HCT116 (cell line): ENCODE data around the gene DENND1A. TPM values are rescaled to one million over a fixed set of nuclear protein-coding genes. Genes with fewer than 3 reads are reported as not detected.

Experiments used
- ATAC-seq: fragments of 200-7000 bp; cut with Tn5 transposase; 2 replicates; pipeline ENCODE4 v1.9.1; 2020; ENCODE audit warnings: mild to moderate bottlenecking, moderate library complexity
- BruUV-seq: library from RNA; stranded (reverse); fragments of 400-500 nt; replicated peaks from 2 replicates; lab custom pipeline; 2021; lab: Mats Ljungman, UMichigan
- CTCF ChIA-PET: fragments of 300-600 bp; sonication (Branson Sonifier 250); formaldehyde crosslinking; loops from one replicate; lab custom pipeline; 2021; ENCODE audit warnings: antibody characterized with exemption; lab: Charles Lee
- POLR2A ChIA-PET: fragments of 300-600, 350-600 bp; sonication (Branson Sonifier 250); formaldehyde crosslinking; loops from one replicate; lab custom pipeline; 2021; ENCODE audit warnings: antibody characterized with exemption; lab: Charles Lee
- RAD21 ChIA-PET, 2 experiments: fragments of 300-600 bp; sonication (Branson Sonifier 250); formaldehyde crosslinking; loops; one replicate each; lab custom pipeline; 2023; ENCODE audit warnings: low total read pairs in 2 of 2; ENCODE audit not compliant: uncharacterized antibody in 2 of 2, unreplicated experiment in 2 of 2, low non-redundant PET in 1 of 2; lab: Charles Lee
- DNase-seq: peaks from one replicate; pipeline ENCODE4 v3.0.0-alpha.2; 2010; ENCODE audit warnings: low read depth, low spot score
- H2AFZ ChIP-seq: fragments of 200-600 bp; shearing (Covaris generic), sonication (generic); 2 replicates; pipeline ENCODE4 v1.6.1; 2017; ENCODE audit warnings: low read depth, mixed run types, mixed read lengths, antibody characterized with exemption, low read length; ENCODE audit not compliant: poor library complexity, severe bottlenecking
- H3K27ac ChIP-seq: 2 replicates; pipeline ENCODE4 v1.5.1; 2012; ENCODE audit warnings: low read depth, low read length
- H3K27me3 ChIP-seq: fragments of 200-600 bp; sonication (generic); 2 replicates; pipeline ENCODE4 v1.6.1; 2016; ENCODE audit warnings: mixed run types, low read length, mixed read lengths; ENCODE audit not compliant: insufficient read depth
- H3K36me3 ChIP-seq, 2 experiments: fragments of 200-500 bp in 1 of 2; fragments of 200-600 bp in 1 of 2; sonication (Bioruptor generic) in 1 of 2; sonication (generic) in 1 of 2; 2 replicates each; pipeline versions ENCODE4 v1.5.1 to v1.6.1; 2014 to 2016; ENCODE audit warnings: low read length in 2 of 2, inconsistent platforms in 1 of 2, mixed read lengths in 1 of 2, mixed run types in 1 of 2; ENCODE audit not compliant: insufficient read depth in 2 of 2, control insufficient read depth in 1 of 2
- H3K4me1 ChIP-seq, 2 experiments: fragments of 200-600 bp in 1 of 2; sonication (generic) in 1 of 2; 2 replicates each; pipeline versions ENCODE4 v1.5.1 to v1.6.1; 2012 to 2017; ENCODE audit warnings: low read length in 2 of 2, inconsistent platforms in 1 of 2, mild to moderate bottlenecking in 1 of 2, mixed read lengths in 1 of 2, mixed run types in 1 of 2, moderate library complexity in 1 of 2; ENCODE audit not compliant: insufficient read depth in 2 of 2, control insufficient read depth in 1 of 2
- H3K4me2 ChIP-seq: fragments of 200-600 bp; sonication (generic); 2 replicates; pipeline ENCODE4 v1.6.1; 2017; ENCODE audit warnings: mixed run types, low read length, mixed read lengths
- H3K4me3 ChIP-seq, 2 experiments: fragments of 200-600 bp in 1 of 2; sonication (generic) in 1 of 2; replicated peaks in 1 of 2; 2 replicates each; pipeline ENCODE4 v1.5.1; 2011 to 2016; ENCODE audit warnings: low read length in 2 of 2, control low read depth in 1 of 2, low read depth in 1 of 2, mild to moderate bottlenecking in 1 of 2, mixed read lengths in 1 of 2, mixed run types in 1 of 2
- H3K79me2 ChIP-seq: fragments of 200-600 bp; sonication (generic); 2 replicates; pipeline ENCODE4 v1.6.1; 2017; ENCODE audit warnings: mild to moderate bottlenecking, mixed run types, low read length, moderate library complexity, mixed read lengths; ENCODE audit not compliant: insufficient read depth
- H3K9ac ChIP-seq: fragments of 200-600 bp; sonication (generic); 2 replicates; pipeline ENCODE4 v1.6.1; 2016; ENCODE audit warnings: low read length, mixed read lengths
- H3K9me2 ChIP-seq: fragments of 200-600 bp; sonication (generic), shearing (Covaris generic); 2 replicates; pipeline ENCODE4 v1.6.1; 2017; ENCODE audit warnings: mixed run types, mild to moderate bottlenecking, moderate library complexity; ENCODE audit not compliant: insufficient read depth
- H3K9me3 ChIP-seq, 2 experiments: fragments of 200-500 bp in 1 of 2; fragments of 200-600 bp in 1 of 2; sonication (Bioruptor generic) in 1 of 2; sonication (generic) in 1 of 2; 2 replicates each; pipeline ENCODE4 v1.6.1; 2014 to 2017; ENCODE audit warnings: low read length in 2 of 2, mixed read lengths in 2 of 2, inconsistent platforms in 1 of 2, low read depth in 1 of 2, mild to moderate bottlenecking in 1 of 2, mixed run types in 1 of 2, moderate library complexity in 1 of 2; ENCODE audit not compliant: control insufficient read depth in 1 of 2, insufficient read depth in 1 of 2
- H4K20me1 ChIP-seq: fragments of 200-600 bp; sonication (generic), shearing (Covaris generic); 2 replicates; pipeline ENCODE4 v1.6.1; 2017; ENCODE audit warnings: mixed run types, mild to moderate bottlenecking, moderate library complexity; ENCODE audit not compliant: insufficient read depth
- ATF3 ChIP-seq: IDR thresholded peaks from 2 replicates; pipeline ENCODE4 v1.6.1; 2012
- CEBPB ChIP-seq: IDR thresholded peaks from 2 replicates; pipeline ENCODE4 v1.6.1; 2012; ENCODE audit warnings: low read depth
- CTCF ChIP-seq, 3 experiments: fragments of 200-600 bp in 1 of 3; sonication (generic) in 1 of 3; IDR thresholded peaks in 2 of 3; conservative IDR thresholded peaks in 1 of 3; 2 replicates each; pipeline ENCODE4 v1.5.1; 2012 to 2017; ENCODE audit warnings: low read depth in 2 of 3, low read length in 2 of 3, antibody characterized with exemption in 1 of 3, borderline replicate concordance in 1 of 3, control low read depth in 1 of 3, mild to moderate bottlenecking in 1 of 3, mixed read lengths in 1 of 3, mixed run types in 1 of 3, moderate library complexity in 1 of 3; ENCODE audit not compliant: insufficient read depth in 1 of 3
- EGR1 ChIP-seq: IDR thresholded peaks from 2 replicates; pipeline ENCODE4 v1.6.1; 2012; ENCODE audit warnings: low read depth
- ELF1 ChIP-seq: IDR thresholded peaks from 2 replicates; pipeline ENCODE4 v1.6.1; 2012; ENCODE audit warnings: low read depth, borderline replicate concordance
- EZH2phosphoT487 ChIP-seq: fragments of 200-600 bp; IDR thresholded peaks from 2 replicates; pipeline ENCODE4 v1.6.1; 2018; ENCODE audit warnings: antibody characterized with exemption, borderline replicate concordance
- FOSL1 ChIP-seq: IDR thresholded peaks from 2 replicates; pipeline ENCODE4 v1.6.1; 2012; ENCODE audit warnings: low read depth
- MAX ChIP-seq: IDR thresholded peaks from 2 replicates; pipeline ENCODE4 v1.6.1; 2012
- POLR2A ChIP-seq: IDR thresholded peaks from 2 replicates; pipeline ENCODE4 v1.7.0; 2011; ENCODE audit warnings: borderline replicate concordance; ENCODE audit not compliant: insufficient read depth, insufficient read length; ENCODE audit errors: extremely low read depth
- REST ChIP-seq: IDR thresholded peaks from 2 replicates; pipeline ENCODE4 v1.6.1; 2012; ENCODE audit warnings: low read depth
- SIN3A ChIP-seq: IDR thresholded peaks from 2 replicates; pipeline ENCODE4 v1.6.1; 2012; ENCODE audit warnings: low read depth
- SRF ChIP-seq: IDR thresholded peaks from 2 replicates; pipeline ENCODE4 v1.6.1; 2012; ENCODE audit warnings: low read depth
- YY1 ChIP-seq: IDR thresholded peaks from 2 replicates; pipeline ENCODE4 v1.6.1; 2011; ENCODE audit warnings: low read length, low read depth, moderate library complexity, mild to moderate bottlenecking; ENCODE audit not compliant: insufficient replicate concordance; ENCODE audit errors: extremely low read depth
- ZFX ChIP-seq: fragments of 450-650 bp; IDR thresholded peaks from 2 replicates; pipeline ENCODE4 v1.6.1; 2017
- ZNF274 ChIP-seq: fragments of 200-500 bp; sonication (Bioruptor generic); IDR thresholded peaks from 2 replicates; pipeline ENCODE4 v1.6.1; 2014; ENCODE audit warnings: mild to moderate bottlenecking, low read depth, low read length, inconsistent platforms
- intact Hi-C: fragments of 100-400 bp; cut with micrococcal nuclease; formaldehyde crosslinking; loops from 2 replicates; pipeline ENCODE4 v1.10.0; 2022
- total RNA-seq: library from RNA; stranded (reverse); gene quantifications from one replicate; pipeline ENCODE4 v1.2.1, GENCODE V29; 2021; ENCODE audit not compliant: unreplicated experiment

Gene DENND1A
- total RNA-seq, 1 experiment from 2014 or later, result 33.0 TPM

- TF ChIP-seq CTCF (IDR thresholded peaks at IDR 0.05 in 2 of 3, conservative IDR thresholded peaks at IDR 0.05 in 1 of 3; ENCODE audit: borderline replicate concordance in 1 of 3, insufficient read depth in 1 of 3, low read depth in 2 of 3, low read length in 2 of 3) (no peak), ELF1 (no peak), CEBPB (no peak)
These were observed 489.7 kb downstream of the DENND1A start (continued) for GRCh38 chr9:123440256-123440655.

- Histone ChIP-seq H3K4me1 (peaks cover 2 to 6% of the 10 kb centered on the region in 2 experiments; a peak in 2 of 4 replicates), H4K20me1 (no peaks in the 10 kb centered on the region), H3K79me2 (no peaks in the 10 kb centered on the region), H3K4me2 (no peak overlapping the region), H3K36me3 (no peaks in the 10 kb centered on the region), H2AFZ (no peak overlapping the region), H3K27ac (no peak overlapping the region), H3K9ac (no peak overlapping the region)
- ChIA-PET POLR2A (no interaction called here), CTCF (interaction anchor here (0.6 kb wide), 1 partner anchor 525 kb away, joined by 3 read pairs; no protein-coding TSS in a partner anchor)
- no peak for ATAC-seq
- BruUV-seq, result no TSS peak
- TF ChIP-seq CEBPB (no peak), ATF3 (no peak), MAX (no peak), ELF1 (no peak), EZH2phosphoT487 (no peak), FOSL1 (no peak), SRF (no peak), SIN3A (no peak), ZNF274 (no peak), ZFX (no peak), REST (no peak), YY1 (no peak), EGR1 (no peak), POLR2A (no peak)
- TF ChIP-seq, all 23 proteins: peak for 0
- Histone ChIP-seq H3K9me3 (no peaks in the 10 kb centered on the region), H3K4me3 (no peak overlapping the region), H3K9me2 (no peaks in the 10 kb centered on the region), H3K27me3 (no peaks in the 10 kb centered on the region)
- no peak for DNase-seq
- RAD21 ChIA-PET, result no interaction called here
- intact Hi-C loops, result no loop called here
These were observed 491.1 kb downstream of the DENND1A start for GRCh38 chr9:123438821-123439220.
